Measurements from ENCODE around the gene DMAP1.

Gene DMAP1

GRCh38 chr1:44229435-44230167 lies 16.3 kb downstream of the DMAP1 start:
- no peak for DNase-seq

- DNase-seq, result no peak
Observed at GRCh38 chr1:44230796-44231195, 17.5 kb downstream of the DMAP1 start.

- DNase-seq, result no peak
Observed at GRCh38 chr1:44233593-44233992, 20.3 kb downstream of the DMAP1 start.

- DNase-seq, result no peak
Observed at GRCh38 chr1:44235808-44236207, 22.5 kb downstream of the DMAP1 start.

GRCh38 chr1:44236490-44237272 lies 23.4 kb downstream of the DMAP1 start:
- no peak for DNase-seq

GRCh38 chr1:44237721-44238457 lies 24.6 kb downstream of the DMAP1 start:
- DNase-seq, result peak; percentile 18

- no peak for DNase-seq
Observed at GRCh38 chr1:44238660-44239059, 25.4 kb downstream of the DMAP1 start.

- DNase-seq, result no peak
Observed at GRCh38 chr1:44239331-44239960, 26.2 kb downstream of the DMAP1 start.

GRCh38 chr1:44239961-44240371 lies 26.7 kb downstream of the DMAP1 start:
- DNase-seq, result no peak

- DNase-seq, result no peak
Observed at GRCh38 chr1:44240802-44241671, 27.8 kb downstream of the DMAP1 start.

- DNase-seq, result no peak
Observed at GRCh38 chr1:44242746-44243145, 29.5 kb downstream of the DMAP1 start.

GRCh38 chr1:44243782-44244495 lies 30.7 kb downstream of the DMAP1 start:
- no peak for DNase-seq

- DNase-seq, result no peak
Observed at GRCh38 chr1:44244986-44245385, 31.7 kb downstream of the DMAP1 start.

- no peak for DNase-seq
Observed at GRCh38 chr1:44246806-44247205, 33.5 kb downstream of the DMAP1 start.

GRCh38 chr1:44249543-44249942 lies 36.3 kb downstream of the DMAP1 start:
- no peak for DNase-seq

- DNase-seq, result no peak
Observed at GRCh38 chr1:44250068-44250781, 37.0 kb downstream of the DMAP1 start.

GRCh38 chr1:44251486-44251885 lies 38.2 kb downstream of the DMAP1 start:
- DNase-seq, result no peak

GRCh38 chr1:44251989-44252671 lies 38.9 kb downstream of the DMAP1 start:
- DNase-seq, result no peak

- DNase-seq, result no peak
Observed at GRCh38 chr1:44254392-44254910, 41.2 kb downstream of the DMAP1 start.

All from activated T-cell treated with anti-CD3 and anti-CD28 coated beads for 4 hours (primary cell).